Cardiac fibroblast (primary cell): Measurements from ENCODE around the gene DCAF4.
"Not testable (repeated sequence)": the region's sequence is repeated elsewhere in the genome, so short reads cannot be mapped to it uniquely, and the experiment has no call there.

ENCODE experiments used
- DNase-seq, 2 donors: peaks; one replicate each; pipeline versions ENCODE4 v3.0.0 to v3.0.0-alpha.2; 2010; ENCODE audit warnings: low read depth in 2 of 2
- H3K4me3 ChIP-seq, 2 donors: replicated peaks in 1 of 2; 1 replicate in 1 of 2; 2 replicates in 1 of 2; pipeline ENCODE4 v1.5.1; 2011; ENCODE audit warnings: low read depth in 2 of 2, low read length in 2 of 2, mild to moderate bottlenecking in 2 of 2, moderate library complexity in 1 of 2
- CTCF ChIP-seq: IDR thresholded peaks from one replicate; pipeline ENCODE4 v1.5.1; 2011; ENCODE audit warnings: low read depth, mild to moderate bottlenecking, low read length, inconsistent platforms

The DCAF4 gene

GRCh38 chr14:72998252-72998903 is 72.1 kb downstream of the DCAF4 start:
- no peak for TF ChIP-seq CTCF
- no peak overlapping the region for H3K4me3 ChIP-seq
- no peak for DNase-seq

- TF ChIP-seq CTCF = no peak
- DNase-seq = no peak
- no peak overlapping the region for H3K4me3 ChIP-seq
These were observed 73.1 kb downstream of the DCAF4 start for GRCh38 chr14:72999316-72999715.

DNA sequence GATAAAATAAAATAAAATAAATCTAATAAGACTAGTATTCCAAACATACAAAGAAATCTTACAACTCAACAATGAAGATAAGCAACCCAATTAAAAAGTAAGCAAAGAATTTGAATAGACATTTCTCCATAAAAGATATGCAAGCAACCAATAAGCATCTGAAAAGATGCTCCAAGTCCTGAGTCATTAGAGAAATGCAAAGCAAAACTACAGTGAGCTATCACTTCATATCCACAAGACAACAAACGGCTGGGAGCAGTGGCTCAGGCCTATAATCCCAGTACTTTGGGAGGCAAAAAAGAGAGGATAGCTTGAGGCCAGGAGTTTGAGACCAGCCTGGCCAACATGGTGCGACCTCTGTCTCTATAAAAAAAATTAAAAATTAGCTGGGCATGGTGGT is 73.8 kb downstream of the DCAF4 start:
- no peak for DNase-seq
- TF ChIP-seq CTCF = no peak
- no peak overlapping the region for H3K4me3 ChIP-seq

- DNase-seq = no peak
- TF ChIP-seq CTCF = no peak
- no peak overlapping the region for H3K4me3 ChIP-seq
These were observed 77.4 kb downstream of the DCAF4 start for GRCh38 chr14:73003681-73004080.

- DNase-seq, H3K4me3 ChIP-seq: not testable (repeated sequence)
These were observed 78.4 kb downstream of the DCAF4 start for GRCh38 chr14:73004641-73005040.

DNA sequence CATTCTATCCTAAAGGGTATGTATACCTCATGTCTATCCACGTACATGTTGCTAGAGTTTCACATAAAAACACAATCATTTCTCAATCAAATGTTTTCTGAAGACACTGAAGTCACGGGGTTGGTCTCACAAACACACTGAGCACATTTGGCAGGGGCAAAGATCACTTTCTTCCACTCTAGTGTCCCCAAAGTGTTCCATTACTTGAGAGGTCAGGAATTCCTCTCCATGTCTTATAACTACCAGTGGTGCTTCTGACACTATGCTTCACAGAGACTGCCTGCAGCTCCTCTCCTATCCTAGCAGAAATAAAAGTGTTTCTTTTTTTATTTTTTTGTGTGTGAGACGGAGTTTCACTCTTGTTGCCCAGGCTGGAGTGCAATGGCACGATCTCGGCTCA is 81.6 kb downstream of the DCAF4 start:
- H3K4me3 ChIP-seq = no peak overlapping the region
- no peak for DNase-seq
- TF ChIP-seq CTCF = no peak

- DNase-seq = peak; percentile 41 to 69
- H3K4me3 ChIP-seq = no peak overlapping the region
- TF ChIP-seq CTCF = no peak
These were observed 82.2 kb downstream of the DCAF4 start for GRCh38 chr14:73008501-73008900.
